HG03460 (cell line): ENCODE measurements around the gene RAB26.

Source experiments
- ATAC-seq: cut with Tn5 transposase; IDR thresholded peaks from one replicate; pipeline ENCODE4 v1.9.1; 2021; ENCODE audit not compliant: unreplicated experiment

The RAB26 gene

GRCh38 chr16:2142942-2143877 is 5.2 kb upstream of the RAB26 start:
- no peak for ATAC-seq

GRCh38 chr16:2143878-2144485 is 4.4 kb upstream of the RAB26 start:
- ATAC-seq = no peak

- ATAC-seq = no peak
These were observed 2.6 kb upstream of the RAB26 start for GRCh38 chr16:2145843-2146242.

- no peak for ATAC-seq
These were observed 1.0 kb upstream of the RAB26 start for GRCh38 chr16:2147378-2147777.

- peak; percentile 6 for ATAC-seq
These were observed 547 bp downstream of the RAB26 start for GRCh38 chr16:2148714-2149629.

GRCh38 chr16:2149630-2150417 is 1.4 kb downstream of the RAB26 start:
- no peak for ATAC-seq

GRCh38 chr16:2150418-2151187 is 2.2 kb downstream of the RAB26 start:
- ATAC-seq = no peak

GRCh38 chr16:2151188-2152091 is 3.0 kb downstream of the RAB26 start:
- ATAC-seq = no peak

GRCh38 chr16:2152695-2153506 is 4.5 kb downstream of the RAB26 start:
- no peak for ATAC-seq

GRCh38 chr16:2154533-2155090 is 6.2 kb downstream of the RAB26 start:
- ATAC-seq = no peak

GRCh38 chr16:2155091-2155950 is 6.9 kb downstream of the RAB26 start, which contains the start of gene TRAF7:
Gene TRAF7, plus strand, starts transcription at chr16:2155782. Its CDS starts 8,139 bp downstream, at chr16:2163921.
- ATAC-seq = peak; percentile 88

GRCh38 chr16:2155977-2156848 is 7.8 kb downstream of the RAB26 start:
- no peak for ATAC-seq

- no peak for ATAC-seq
These were observed 8.4 kb downstream of the RAB26 start for GRCh38 chr16:2156849-2157224.

- ATAC-seq = no peak
These were observed 9.2 kb downstream of the RAB26 start for GRCh38 chr16:2157480-2158261.

- ATAC-seq = no peak
These were observed 9.8 kb downstream of the RAB26 start for GRCh38 chr16:2158262-2158638.
